Lower leg skin (tissue), 4 donors: ENCODE data around the gene ADAD2. TPM values are rescaled to one million over a fixed set of nuclear protein-coding genes. Genes with fewer than 3 reads are reported as not detected.

Experiments used
- DNase-seq, 2 donors: peaks; one replicate each; pipeline ENCODE4 v3.0.0-alpha.2; 2019; ENCODE audit warnings: low spot score in 2 of 2
- H3K4me3 ChIP-seq: fragments of 200-600 bp; sonication (generic); 2 replicates; pipeline ENCODE4 v1.5.1; 2017; ENCODE audit warnings: mild to moderate bottlenecking, low read depth; ENCODE audit not compliant: poor library complexity, severe bottlenecking
- POLR2A ChIP-seq, 2 donors: fragments of 450-650 bp; IDR thresholded peaks; one replicate each; pipeline ENCODE4 v1.6.1; 2016 to 2017; ENCODE audit warnings: antibody characterized with exemption in 2 of 2, mild to moderate bottlenecking in 1 of 2, moderate library complexity in 1 of 2
- WGBS, 2 donors: methylation state at CpG; one replicate each; pipeline ENCODE4 v1.1.5; 2018; 5-methylcytosine and 5-hydroxymethylcytosine counted together
- intact Hi-C: fragments of 100-400 bp; cut with DNase I; formaldehyde crosslinking; loops from one replicate; pipeline ENCODE4 v1.15.0; 2023; ENCODE audit warnings: low total_unique reads
- total RNA-seq, 4 donors: library from RNA; depleted of rRNA; stranded (reverse); fragments of >200 nt; gene quantifications; one replicate each; pipeline ENCODE4 v1.1.0, GENCODE V29; 2016
- TF ChIP-seq, protein P1 (sequence below), 3 donors: fragments of 450-650 bp; IDR thresholded peaks; one replicate each; pipeline ENCODE4 v1.5.1; 2016; ENCODE audit warnings: antibody characterized with exemption in 3 of 3, mild to moderate bottlenecking in 3 of 3, moderate library complexity in 2 of 3

Gene ADAD2
- total RNA-seq, 4 donors from 2014 or later, result 0.96 to 1.2 TPM; not detected in 2

DNA sequence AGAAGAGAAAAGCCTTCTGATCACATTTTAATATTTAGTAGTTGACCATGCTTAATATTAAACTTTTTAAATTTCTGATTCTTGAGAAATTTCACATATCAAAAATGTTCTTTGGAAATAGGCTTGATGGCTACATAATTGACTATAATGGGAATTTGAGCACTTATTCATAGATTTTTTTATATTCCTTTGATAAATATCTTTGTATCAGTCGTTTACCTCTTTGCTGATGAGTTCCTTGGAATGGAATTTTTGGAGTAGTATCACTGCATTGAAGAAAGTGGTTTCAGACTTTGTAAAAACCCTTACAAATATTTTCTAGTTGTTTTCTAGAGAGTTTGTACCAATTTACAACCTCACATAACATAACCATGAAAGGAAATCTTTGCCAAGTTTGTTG is 31.2 kb upstream of the ADAD2 start:
- no peak for TF ChIP-seq POLR2A (IDR thresholded peaks at IDR 0.05)
- TF ChIP-seq, protein P1, sequence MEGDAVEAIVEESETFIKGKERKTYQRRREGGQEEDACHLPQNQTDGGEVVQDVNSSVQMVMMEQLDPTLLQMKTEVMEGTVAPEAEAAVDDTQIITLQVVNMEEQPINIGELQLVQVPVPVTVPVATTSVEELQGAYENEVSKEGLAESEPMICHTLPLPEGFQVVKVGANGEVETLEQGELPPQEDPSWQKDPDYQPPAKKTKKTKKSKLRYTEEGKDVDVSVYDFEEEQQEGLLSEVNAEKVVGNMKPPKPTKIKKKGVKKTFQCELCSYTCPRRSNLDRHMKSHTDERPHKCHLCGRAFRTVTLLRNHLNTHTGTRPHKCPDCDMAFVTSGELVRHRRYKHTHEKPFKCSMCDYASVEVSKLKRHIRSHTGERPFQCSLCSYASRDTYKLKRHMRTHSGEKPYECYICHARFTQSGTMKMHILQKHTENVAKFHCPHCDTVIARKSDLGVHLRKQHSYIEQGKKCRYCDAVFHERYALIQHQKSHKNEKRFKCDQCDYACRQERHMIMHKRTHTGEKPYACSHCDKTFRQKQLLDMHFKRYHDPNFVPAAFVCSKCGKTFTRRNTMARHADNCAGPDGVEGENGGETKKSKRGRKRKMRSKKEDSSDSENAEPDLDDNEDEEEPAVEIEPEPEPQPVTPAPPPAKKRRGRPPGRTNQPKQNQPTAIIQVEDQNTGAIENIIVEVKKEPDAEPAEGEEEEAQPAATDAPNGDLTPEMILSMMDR (IDR thresholded peaks at IDR 0.05), result no peak
- no peak for DNase-seq
- H3K4me3 ChIP-seq, result no peak overlapping the region
- 42% methylated on average over 1 of the region's 1 CpG for WGBS, 2 donors
- intact Hi-C loops, result no loop called here

- WGBS, 2 donors, result 78 to 79% methylated on average over 10 of the region's 10 CpGs
Measured at GRCh38 chr16:84161037-84161436, 29.9 kb upstream of the ADAD2 start.

GRCh38 chr16:84161801-84162200 is 29.2 kb upstream of the ADAD2 start:
- no peak for TF ChIP-seq POLR2A (IDR thresholded peaks at IDR 0.05)
- TF ChIP-seq, protein P1 (IDR thresholded peaks at IDR 0.05), result no peak
- H3K4me3 ChIP-seq, result no peak overlapping the region
- DNase-seq, result no peak
- 59 to 63% methylated on average over 3 of the region's 3 CpGs for WGBS, 2 donors
- intact Hi-C loops, result no loop called here

More at GRCh38 chr16:84161037-84161436, 29.9 kb upstream of the ADAD2 start:
- intact Hi-C loops, result no loop called here
- TF ChIP-seq, protein P1 (IDR thresholded peaks at IDR 0.05), result no peak
- no peak for TF ChIP-seq POLR2A (IDR thresholded peaks at IDR 0.05)
- no peak overlapping the region for H3K4me3 ChIP-seq
- no peak for DNase-seq

DNA sequence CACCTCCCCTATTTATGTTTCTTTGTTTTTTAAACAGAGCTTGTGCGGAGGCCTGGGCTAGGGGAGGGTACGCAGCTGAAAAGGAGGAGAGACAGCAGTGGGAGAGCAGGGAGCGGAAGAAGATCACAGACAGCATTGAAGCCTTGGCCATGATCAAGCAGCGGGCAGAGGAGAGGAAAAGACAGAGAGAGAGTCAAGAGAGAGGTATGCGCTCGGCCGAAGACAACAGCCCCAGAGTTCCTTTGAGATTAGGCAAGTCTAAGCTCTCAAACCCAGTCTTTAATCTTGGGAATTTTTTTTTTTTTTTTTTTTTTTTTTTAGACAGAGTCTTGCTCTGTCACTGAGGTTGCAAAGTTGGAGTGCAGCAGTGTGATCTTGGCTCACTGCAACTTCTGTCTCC is 25.2 kb upstream of the ADAD2 start:
- DNase-seq, result no peak
- no peak overlapping the region for H3K4me3 ChIP-seq
- TF ChIP-seq POLR2A (IDR thresholded peaks at IDR 0.05), result no peak
- TF ChIP-seq, protein P1 (IDR thresholded peaks at IDR 0.05), result no peak
- intact Hi-C loops, result no loop called here
- 89 to 90% methylated on average over 7 of the region's 7 CpGs for WGBS, 2 donors

DNA sequence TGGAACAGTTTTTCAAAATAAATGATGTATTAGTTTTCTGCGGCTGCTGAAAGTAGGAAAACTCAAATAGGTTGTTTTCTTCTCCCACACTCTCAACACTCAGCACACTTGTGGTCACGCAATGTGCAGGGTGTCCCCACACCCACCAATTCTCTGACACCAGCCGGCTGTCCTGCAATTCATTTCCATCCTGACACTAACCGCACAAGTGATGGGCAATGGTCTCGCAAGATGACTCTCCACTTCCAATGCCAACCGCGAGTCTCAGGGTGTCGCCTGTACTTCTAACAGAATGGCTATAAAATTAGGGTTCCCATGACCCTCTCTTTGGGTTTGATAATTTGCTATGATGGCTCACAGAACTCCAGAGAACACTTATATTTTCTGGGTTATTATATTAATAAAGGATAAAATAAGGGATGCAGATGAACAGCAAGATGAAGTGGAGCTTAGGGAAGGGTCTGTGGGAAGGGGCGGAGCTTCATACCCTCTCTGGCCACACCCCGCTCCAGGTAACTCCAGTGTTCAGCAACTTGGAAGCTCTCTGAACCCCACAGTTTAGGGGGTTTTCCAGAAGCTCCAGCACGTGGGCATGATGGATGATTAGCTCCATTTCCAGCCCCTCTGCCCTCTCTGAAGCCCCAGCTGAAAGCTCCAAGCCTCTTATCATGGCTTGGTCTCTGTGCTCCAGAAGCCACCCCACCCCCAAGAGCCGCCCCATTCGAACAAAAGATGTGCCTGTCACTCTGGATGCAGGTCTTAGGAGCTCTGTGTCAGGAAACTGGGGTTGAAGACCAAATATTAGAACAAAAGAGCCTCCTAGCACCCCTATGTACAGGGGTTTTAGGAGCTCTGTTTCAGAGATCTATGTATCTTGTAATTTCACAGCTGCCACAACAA is 23.9 kb upstream of the ADAD2 start:
- DNase-seq, result no peak
- 83 to 84% methylated on average over 13 of the region's 13 CpGs for WGBS, 2 donors
- TF ChIP-seq POLR2A (IDR thresholded peaks at IDR 0.05), result no peak
- TF ChIP-seq, protein P1 (IDR thresholded peaks at IDR 0.05), result no peak
- intact Hi-C loops, result no loop called here
- no peak overlapping the region for H3K4me3 ChIP-seq
